Fibroblast of villous mesenchyme (primary cell): ENCODE data around the gene YPEL1. TPM values are rescaled to one million over a fixed set of nuclear protein-coding genes. Genes with fewer than 3 reads are reported as not detected.

Experiments
- DNase-seq: peaks from one replicate; pipeline ENCODE4 v3.0.0-alpha.2; 2010; ENCODE audit warnings: low read depth
- H3K4me3 ChIP-seq: 2 replicates; pipeline ENCODE4 v1.5.1; 2011; ENCODE audit warnings: low read depth, mild to moderate bottlenecking, low read length
- CTCF ChIP-seq: IDR thresholded peaks from 2 replicates; pipeline ENCODE4 v1.5.1; 2012; ENCODE audit warnings: low read depth, mild to moderate bottlenecking, low read length; ENCODE audit not compliant: insufficient read depth
- total RNA-seq: library from RNA; depleted of rRNA; stranded (reverse); fragments of >200 nt; gene quantifications from 2 replicates; pipeline ENCODE4 v1.2.3, GENCODE V29; 2012

YPEL1 gene
- total RNA-seq, 1 donor: under 0.01 TPM

- TF ChIP-seq CTCF: no peak
- DNase-seq: peak; percentile 29
- no peak overlapping the region for H3K4me3 ChIP-seq
Measured at GRCh38 chr22:21761086-21761485, 25.5 kb upstream of the YPEL1 start.

GRCh38 chr22:21760640-21761039 is 25.0 kb upstream of the YPEL1 start:
- no peak overlapping the region for H3K4me3 ChIP-seq
- no peak for TF ChIP-seq CTCF
- peak; percentile 85 for DNase-seq

- H3K4me3 ChIP-seq: no peak overlapping the region
- TF ChIP-seq CTCF: no peak
- DNase-seq: peak; percentile 53
Measured at GRCh38 chr22:21759646-21760376, 24.2 kb upstream of the YPEL1 start.

GRCh38 chr22:21759093-21759492 is 23.5 kb upstream of the YPEL1 start:
- H3K4me3 ChIP-seq: no peak overlapping the region
- no peak for TF ChIP-seq CTCF
- DNase-seq: no peak

GRCh38 chr22:21758091-21758864 is 22.7 kb upstream of the YPEL1 start:
- no peak for TF ChIP-seq CTCF
- DNase-seq: no peak
- H3K4me3 ChIP-seq: no peak overlapping the region

- peak; percentile 60 for DNase-seq
- no peak overlapping the region for H3K4me3 ChIP-seq
- no peak for TF ChIP-seq CTCF
Measured at GRCh38 chr22:21755851-21756284, 20.3 kb upstream of the YPEL1 start.

GRCh38 chr22:21754523-21754922 is 18.9 kb upstream of the YPEL1 start:
- DNase-seq: peak; percentile 29
- no peak overlapping the region for H3K4me3 ChIP-seq
- TF ChIP-seq CTCF: no peak
